A549 (cell line): ENCODE results near the gene TULP1. TPM values are rescaled to one million over a fixed set of nuclear protein-coding genes. Genes with fewer than 3 reads are reported as not detected.

Source experiments
- ATAC-seq, 2 experiments: fragments of 200-7000 bp in 1 of 2; fragments of >200 bp in 1 of 2; cut with Nextera tagmentation in 1 of 2; cut with Tn5 transposase in 1 of 2; 3 replicates each; pipeline versions ENCODE4 v1.8.0 to v1.9.1; 2018 to 2020; ENCODE audit warnings: mild to moderate bottlenecking in 1 of 2, moderate library complexity in 1 of 2
- CTCF ChIA-PET: fragments of 300-600 bp; sonication (Branson Sonifier 250); formaldehyde crosslinking; extraction: SDS; loops from one replicate; lab custom pipeline; 2021; ENCODE audit warnings: antibody characterized with exemption, inconsistent platforms; lab: Yijun Ruan, JAX
- POLR2A ChIA-PET: fragments of 350-600 bp; formaldehyde crosslinking; extraction: SDS; loops from one replicate; lab custom pipeline; 2021; ENCODE audit warnings: antibody characterized with exemption, inconsistent platforms; lab: Yijun Ruan, JAX
- DNase-seq, 2 experiments: peaks; one replicate each; pipeline versions ENCODE4 v3.0.0 to v3.0.0-alpha.2; 2011 to 2016; ENCODE audit warnings: low read depth in 1 of 2, low spot score in 1 of 2
- FAIRE-seq: peaks from 2 replicates; lab custom pipeline; 2011; peaks lifted over from hg19 to GRCh38; lab: Jason Lieb, UNC
- H3K27ac ChIP-seq, 2 experiments: fragments of >200 bp; sonication (Bioruptor Twin); formaldehyde crosslinking; 3 replicates each; pipeline ENCODE4 v1.5.1; 2016 to 2017
- H3K4me1 ChIP-seq: fragments of >200 bp; sonication (Bioruptor Twin); formaldehyde crosslinking; 3 replicates; pipeline ENCODE4 v1.6.1; 2016
- H3K4me2 ChIP-seq: fragments of >200 bp; sonication (Bioruptor Twin); formaldehyde crosslinking; 3 replicates; pipeline ENCODE4 v1.6.1; 2016
- H3K4me3 ChIP-seq: fragments of >200 bp; sonication (Bioruptor Twin); formaldehyde crosslinking; 3 replicates; pipeline ENCODE4 v1.5.1; 2016
- H3K9me3 ChIP-seq: fragments of >200 bp; sonication (Bioruptor Twin); formaldehyde crosslinking; 3 replicates; pipeline ENCODE4 v1.6.1; 2016
- ATOH8 ChIP-seq: fragments of 250-450 bp; sonication (Bioruptor Pico); IDR thresholded peaks from 2 replicates; pipeline ENCODE4 v1.5.0; 2020; ENCODE audit warnings: low read depth, mild to moderate bottlenecking, moderate library complexity
- CBX2 ChIP-seq: fragments of 200-600 bp; sonication (generic); IDR thresholded peaks from 2 replicates; pipeline ENCODE4 v1.6.1; 2016; ENCODE audit warnings: low read depth, mild to moderate bottlenecking, borderline replicate concordance
- CHD2 ChIP-seq: fragments of 150-350 bp; IDR thresholded peaks from 2 replicates; pipeline ENCODE4 v1.6.1; 2014; ENCODE audit warnings: low read length; ENCODE audit not compliant: partially characterized antibody
- CHD4 ChIP-seq: fragments of 200-600 bp; sonication (generic); IDR thresholded peaks from 2 replicates; pipeline ENCODE4 v1.6.1; 2016; ENCODE audit warnings: antibody characterized with exemption, mild to moderate bottlenecking, borderline replicate concordance
- EHMT2 ChIP-seq: fragments of 200-600 bp; sonication (generic); IDR thresholded peaks from 2 replicates; pipeline ENCODE4 v1.6.1; 2016; ENCODE audit warnings: antibody characterized with exemption, low read depth, mild to moderate bottlenecking, moderate library complexity
- ELK1 ChIP-seq: fragments of 150-350 bp; IDR thresholded peaks from 2 replicates; pipeline ENCODE4 v1.6.1; 2014; ENCODE audit warnings: low read depth, mild to moderate bottlenecking, low read length
- ESRRA ChIP-seq: fragments of 150-350 bp; IDR thresholded peaks from 2 replicates; pipeline ENCODE4 v1.6.1; 2014; ENCODE audit warnings: mild to moderate bottlenecking, low read length, borderline replicate concordance
- FOSB ChIP-seq: fragments of 250-450 bp; sonication (Bioruptor Pico); IDR thresholded peaks from 2 replicates; pipeline ENCODE4 v1.5.0; 2020; ENCODE audit warnings: mild to moderate bottlenecking, moderate library complexity
- FOXS1 ChIP-seq: fragments of 250-450 bp; sonication (Bioruptor Pico); IDR thresholded peaks from 2 replicates; pipeline ENCODE4 v1.5.0; 2020; ENCODE audit warnings: mild to moderate bottlenecking, moderate library complexity
- GATA3 ChIP-seq: IDR thresholded peaks from 2 replicates; pipeline ENCODE4 v1.6.1; 2012; ENCODE audit warnings: borderline replicate concordance
- HDAC2 ChIP-seq: fragments of 200-600 bp; sonication (generic); IDR thresholded peaks from 2 replicates; pipeline ENCODE4 v1.6.1; 2016
- HES2 ChIP-seq: fragments of >200 bp; sonication (Bioruptor Twin); formaldehyde crosslinking; IDR thresholded peaks from 2 replicates; pipeline ENCODE4 v1.6.1; 2016
- HOXA7 ChIP-seq: fragments of 250-450 bp; sonication (Bioruptor Pico); IDR thresholded peaks from 2 replicates; pipeline ENCODE4 v1.5.0; 2020; ENCODE audit warnings: mild to moderate bottlenecking, moderate library complexity
- MAFK ChIP-seq: fragments of 450-650 bp; IDR thresholded peaks from 2 replicates; pipeline ENCODE4 v1.6.1; 2014; ENCODE audit not compliant: partially characterized antibody
- MAX ChIP-seq: IDR thresholded peaks from 2 replicates; pipeline ENCODE4 v1.6.1; 2012
- MYC ChIP-seq: IDR thresholded peaks from 2 replicates; pipeline ENCODE4 v1.6.1; 2012; ENCODE audit warnings: mild to moderate bottlenecking, inconsistent platforms, low read length, improper control_type of control experiment, borderline replicate concordance
- PBX3 ChIP-seq: IDR thresholded peaks from 2 replicates; pipeline ENCODE4 v1.6.1; 2012
- POLR2A ChIP-seq: IDR thresholded peaks from 2 replicates; pipeline ENCODE4 v1.6.1; 2012; ENCODE audit warnings: mild to moderate bottlenecking, low read length
- RARB ChIP-seq: fragments of 250-450 bp; sonication (Bioruptor Pico); IDR thresholded peaks from 2 replicates; pipeline ENCODE4 v1.8.0; 2021; ENCODE audit warnings: mild to moderate bottlenecking, moderate library complexity
- RFX5 ChIP-seq: fragments of 450-650 bp; IDR thresholded peaks from 2 replicates; pipeline ENCODE4 v1.7.1; 2014; ENCODE audit warnings: antibody characterized with exemption, mild to moderate bottlenecking, moderate library complexity
- SMC3 ChIP-seq: fragments of >200 bp; sonication (Bioruptor Twin); formaldehyde crosslinking; IDR thresholded peaks from 3 replicates; pipeline ENCODE4 v1.6.1; 2018; ENCODE audit warnings: inconsistent platforms
- SREBF2 ChIP-seq: fragments of 450-650 bp; IDR thresholded peaks from 2 replicates; pipeline ENCODE4 v1.6.1; 2014; ENCODE audit warnings: mild to moderate bottlenecking, moderate library complexity
- TP53 ChIP-seq: fragments of 250-450 bp; sonication (Bioruptor Pico); IDR thresholded peaks from 2 replicates; pipeline ENCODE4 v1.5.0; 2021; ENCODE audit warnings: mild to moderate bottlenecking, moderate library complexity
- ZC3H11A ChIP-seq: fragments of 450-650 bp; IDR thresholded peaks from 2 replicates; pipeline ENCODE4 v1.6.1; 2014; ENCODE audit warnings: antibody characterized with exemption, mild to moderate bottlenecking
- ZSCAN20 ChIP-seq: fragments of 250-450 bp; sonication (Bioruptor Pico); IDR thresholded peaks from 2 replicates; pipeline ENCODE4 v1.8.0; 2022; ENCODE audit warnings: mild to moderate bottlenecking, moderate library complexity
- WGBS: methylation state at CpG from one replicate; pipeline ENCODE4 v1.1.6; 2017; ENCODE audit errors: missing lambda C conversion rate; 5-methylcytosine and 5-hydroxymethylcytosine counted together
- polyA plus RNA-seq, 4 experiments: library from polyadenylated mRNA; depleted of rRNA in 3 of 4; stranded (reverse); fragments of >200 nt; fragmentation: RNase III in 1 of 4; extraction: RNeasy Plus Mini Kit Qiagen cat#74134 plus additional on column Dnase treatment in 1 of 4; gene quantifications; 2 replicates in 3 of 4; 3 replicates in 1 of 4; pipeline ENCODE4 v1.2.3, GENCODE V29; 2011 to 2017

TULP1 gene
- polyA plus RNA-seq, 2 of the 4 experiments (the other 2 are of a cell fraction), result not detected

- no peak for TF ChIP-seq SREBF2
- no peak for TF ChIP-seq TP53 (CRISPR knock-in tag)
Observed at GRCh38 chr6:35501784-35502183, 10.9 kb downstream of the TULP1 start (continued).

GRCh38 chr6:35500782-35501181 is 11.9 kb downstream of the TULP1 start:
- ATAC-seq (no peak), DNase-seq (peak in 1 of 2 experiments; percentile 28), FAIRE-seq (no peak)
- H3K9me3 ChIP-seq, result no peaks in the 10 kb centered on the region
- no peak overlapping the region for H3K27ac ChIP-seq
- TF ChIP-seq ELK1, result no peak
- TF ChIP-seq ZC3H11A, result no peak
- TF ChIP-seq ATOH8 (CRISPR knock-in tag), result no peak
- no peak for TF ChIP-seq SMC3
- no peak for TF ChIP-seq HOXA7
- no peak for TF ChIP-seq GATA3
- no peak for TF ChIP-seq RARB (CRISPR knock-in tag)
- TF ChIP-seq MYC, result no peak
- TF ChIP-seq EHMT2, result no peak
- TF ChIP-seq RFX5, result no peak
- no peak for TF ChIP-seq MAFK
- no peak for TF ChIP-seq POLR2A
- TF ChIP-seq TP53 (CRISPR knock-in tag), result no peak
- no peak for TF ChIP-seq CBX2
- TF ChIP-seq CHD4, result no peak
- no peak for TF ChIP-seq SREBF2
- TF ChIP-seq ZSCAN20 (CRISPR knock-in tag), result no peak
- POLR2A ChIA-PET, result no interaction called here
- H3K4me3 ChIP-seq, result no peak overlapping the region
- peaks cover 8% of the 10 kb centered on the region; the same call in 1 of the 3 replicates for H3K4me1 ChIP-seq
- CTCF ChIA-PET, result interaction anchor here (1.8 kb wide), 1 partner anchor 181 kb away, joined by 3 read pairs; no protein-coding TSS in a partner anchor
- H3K4me2 ChIP-seq, result no peak overlapping the region
- WGBS, result 50% methylated on average over 5 of the region's 6 CpGs

GRCh38 chr6:35499372-35499771 is 13.3 kb downstream of the TULP1 start:
- peaks cover 11% of the 10 kb centered on the region; the same call in 1 of the 3 replicates for H3K4me1 ChIP-seq
- 87% methylated on average over 4 of the region's 4 CpGs for WGBS
- no peak for TF ChIP-seq HDAC2
- no peak for TF ChIP-seq CHD2
- TF ChIP-seq ATOH8 (CRISPR knock-in tag), result no peak
- no peak for TF ChIP-seq GATA3
- TF ChIP-seq FOXS1 (CRISPR knock-in tag), result no peak
- no peak for TF ChIP-seq PBX3
- TF ChIP-seq MAX, result no peak
- no peak for TF ChIP-seq ESRRA
- no peak for TF ChIP-seq HES2
- no peak for TF ChIP-seq FOSB (CRISPR knock-in tag)
- no peak overlapping the region for H3K4me3 ChIP-seq
- ChIA-PET POLR2A (no interaction called here), CTCF (interaction anchor here (1.8 kb wide), 1 partner anchor 180 kb away, joined by 3 read pairs; no protein-coding TSS in a partner anchor)
- DNase-seq (no peak), ATAC-seq (no peak), FAIRE-seq (no peak)
- no peak overlapping the region for H3K27ac ChIP-seq
- no peaks in the 10 kb centered on the region for H3K9me3 ChIP-seq
- H3K4me2 ChIP-seq, result no peak overlapping the region
